CD8-positive, alpha-beta memory T cell (primary cell): ENCODE measurements around the gene KAT6B. TPM values are rescaled to one million over a fixed set of nuclear protein-coding genes. Genes with fewer than 3 reads are reported as not detected.
A peak's percentile ranks its signal among the peaks of the same experiment; 100 is the strongest.

Source experiments
- CTCF ChIA-PET: fragments of 350-600 bp; sonication (Branson Sonifier 250); formaldehyde crosslinking; loops from one replicate; lab custom pipeline; 2021; ENCODE audit warnings: antibody characterized with exemption; lab: Charles Lee
- POLR2A ChIA-PET: fragments of 350-600 bp; sonication (Branson Sonifier 250); formaldehyde crosslinking; loops from one replicate; lab custom pipeline; 2021; ENCODE audit warnings: antibody characterized with exemption; lab: Charles Lee
- DNase-seq, 5 donors: peaks; one replicate each; pipeline versions ENCODE4 v3.0.0 to v3.0.0-alpha.2; 2020 to 2022; ENCODE audit warnings: mixed read lengths in 1 of 5
- H3K27ac ChIP-seq: one replicate; pipeline ENCODE4 v1.7.0; 2013; ENCODE audit warnings: low read depth, mild to moderate bottlenecking, low read length, moderate library complexity
- H3K27me3 ChIP-seq: 2 replicates; pipeline ENCODE4 v1.7.0; 2013; ENCODE audit warnings: low read length, mild to moderate bottlenecking; ENCODE audit not compliant: insufficient read depth, poor library complexity, severe bottlenecking
- H3K36me3 ChIP-seq: 2 replicates; pipeline ENCODE4 v1.7.0; 2013; ENCODE audit warnings: mild to moderate bottlenecking, low read length, moderate library complexity; ENCODE audit not compliant: insufficient read depth
- H3K4me1 ChIP-seq: 2 replicates; pipeline ENCODE4 v1.7.0; 2013; ENCODE audit warnings: mild to moderate bottlenecking, low read length, moderate library complexity; ENCODE audit not compliant: insufficient read depth
- H3K4me3 ChIP-seq: 2 replicates; pipeline ENCODE4 v1.7.0; 2013; ENCODE audit warnings: mild to moderate bottlenecking, low read length
- H3K9me3 ChIP-seq: 2 replicates; pipeline ENCODE4 v1.7.0; 2013; ENCODE audit warnings: mild to moderate bottlenecking, low read length
- H3K27ac Mint-ChIP-seq, 8 donors: one replicate each; pipeline ENCODE4 v1.8.0; 2020 to 2021; ENCODE audit warnings: mixed read lengths in 8 of 8, mild to moderate bottlenecking in 6 of 8, inconsistent platforms in 3 of 8, moderate library complexity in 3 of 8
- H3K27me3 Mint-ChIP-seq, 2 donors: one replicate each; pipeline ENCODE4 v1.8.0; 2020 to 2021; ENCODE audit warnings: mixed read lengths in 2 of 2, mild to moderate bottlenecking in 1 of 2, moderate library complexity in 1 of 2
- H3K36me3 Mint-ChIP-seq, 3 donors: one replicate each; pipeline ENCODE4 v1.8.0; 2020 to 2021; ENCODE audit warnings: mixed read lengths in 3 of 3, inconsistent platforms in 1 of 3, mild to moderate bottlenecking in 1 of 3
- H3K4me1 Mint-ChIP-seq, 3 donors: one replicate each; pipeline ENCODE4 v1.8.0; 2020 to 2021; ENCODE audit warnings: mixed read lengths in 3 of 3, inconsistent platforms in 1 of 3, mild to moderate bottlenecking in 1 of 3
- H3K4me3 Mint-ChIP-seq, 7 donors: one replicate each; pipeline ENCODE4 v1.8.0; 2020 to 2021; ENCODE audit warnings: mixed read lengths in 7 of 7, mild to moderate bottlenecking in 6 of 7, moderate library complexity in 4 of 7, inconsistent platforms in 2 of 7
- H3K9me3 Mint-ChIP-seq, 5 donors: one replicate each; pipeline ENCODE4 v1.8.0; 2020 to 2022; ENCODE audit warnings: mixed read lengths in 5 of 5, mild to moderate bottlenecking in 3 of 5, moderate library complexity in 2 of 5, inconsistent platforms in 1 of 5
- polyA plus RNA-seq: library from polyadenylated mRNA; unstranded; fragments of 300-500 nt; fragmentation: Illumina TruSeq; gene quantifications from one replicate; pipeline ENCODE4 v1.2.3, GENCODE V29; 2021
- total RNA-seq, 2 experiments: library from RNA; stranded (reverse); gene quantifications; one replicate each; pipeline ENCODE4 v1.2.3, GENCODE V29; 2021

The KAT6B gene
- total and polyA plus RNA-seq, 3 experiments from 2014 or later, result 21.8 to 32.8 (median 23.6) TPM

DNA sequence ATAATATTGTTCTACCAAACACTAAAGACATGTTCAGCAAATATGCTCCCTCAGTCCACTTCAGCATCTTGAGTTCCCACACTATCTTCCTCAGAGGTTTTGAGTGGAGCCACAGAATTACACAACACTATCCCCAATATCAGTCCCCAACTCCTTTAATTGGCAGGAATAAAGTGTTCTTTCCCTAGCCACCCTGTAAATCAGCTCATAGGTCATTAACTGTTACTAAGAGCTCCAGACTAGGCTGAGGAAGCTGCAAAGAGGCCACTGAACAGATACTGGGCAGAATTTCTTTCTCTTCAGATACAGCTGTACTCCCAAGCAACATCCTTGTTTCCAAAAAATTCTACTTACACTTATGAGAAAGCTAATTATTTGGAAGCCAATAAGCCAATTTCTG lies 11.6 kb upstream of the KAT6B start:
- H3K9me3 ChIP-seq, result no peaks in the 10 kb centered on the region
- H3K36me3 ChIP-seq, result no peaks in the 10 kb centered on the region
- peak overlapping the region in 1 of 8 donors; percentile 47 for H3K27ac Mint-ChIP-seq
- H3K4me3 Mint-ChIP-seq, result no peak overlapping the region
- no peaks in the 10 kb centered on the region for H3K27me3 Mint-ChIP-seq
- H3K27me3 ChIP-seq, result no peaks in the 10 kb centered on the region
- H3K9me3 Mint-ChIP-seq, result peaks cover 0 to 7% (median 0%) of the 10 kb centered on the region in 5 donors
- H3K36me3 Mint-ChIP-seq, result peaks cover 0 to 10% (median 0%) of the 10 kb centered on the region in 3 donors
- peaks cover 0 to 6% (median 0%) of the 10 kb centered on the region in 3 donors for H3K4me1 Mint-ChIP-seq
- H3K4me1 ChIP-seq, result no peaks in the 10 kb centered on the region
- H3K4me3 ChIP-seq, result no peak overlapping the region
- no peak for DNase-seq
- no peak overlapping the region for H3K27ac ChIP-seq
- POLR2A ChIA-PET, result no interaction called here
- CTCF ChIA-PET, result no interaction called here

DNA sequence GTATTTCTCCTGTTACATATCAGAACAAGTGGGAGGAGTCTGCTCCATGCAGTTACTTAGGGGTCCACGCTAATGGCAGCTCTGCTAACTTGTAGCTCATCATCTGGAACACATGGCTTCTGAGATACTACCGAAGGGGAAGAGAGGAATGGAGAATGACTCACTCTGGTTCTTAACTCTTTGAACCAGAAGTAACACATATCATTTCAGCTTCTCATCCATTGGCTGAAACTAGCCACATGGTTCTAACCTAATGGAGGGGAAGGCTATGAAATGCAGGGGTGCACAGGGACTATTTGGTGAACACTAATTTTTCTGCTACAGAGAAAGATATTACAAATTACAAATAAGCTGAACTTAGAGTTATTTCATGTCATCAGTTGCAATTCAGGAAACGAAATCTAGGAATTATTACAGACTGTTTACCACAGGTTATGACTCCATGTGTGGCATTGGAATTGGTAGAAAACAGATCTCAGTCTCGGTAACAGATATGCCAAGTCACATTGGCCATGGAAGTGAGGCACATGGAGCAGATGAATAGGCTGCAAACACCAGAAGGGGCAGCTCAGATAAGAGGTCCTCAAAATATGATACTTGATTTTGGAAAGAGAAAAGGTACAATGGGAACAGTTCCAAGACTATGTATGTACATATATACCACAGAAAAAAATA lies 9.4 kb upstream of the KAT6B start:
- no peaks in the 10 kb centered on the region for H3K27me3 Mint-ChIP-seq
- H3K27ac ChIP-seq, result no peak overlapping the region
- H3K36me3 ChIP-seq, result no peaks in the 10 kb centered on the region
- no peak overlapping the region for H3K4me3 ChIP-seq
- ChIA-PET POLR2A (no interaction called here), CTCF (no interaction called here)
- H3K4me1 Mint-ChIP-seq, result peaks cover 4 to 13% (median 5%) of the 10 kb centered on the region in 3 donors
- H3K27ac Mint-ChIP-seq, result no peak overlapping the region
- peak overlapping the region in 1 of 7 donors; percentile 1 for H3K4me3 Mint-ChIP-seq
- peaks cover 0 to 4% (median 0%) of the 10 kb centered on the region in 3 donors for H3K36me3 Mint-ChIP-seq
- no peaks in the 10 kb centered on the region for H3K4me1 ChIP-seq
- DNase-seq, result no peak
- no peaks in the 10 kb centered on the region for H3K9me3 ChIP-seq
- H3K27me3 ChIP-seq, result no peaks in the 10 kb centered on the region
- H3K9me3 Mint-ChIP-seq, result peaks cover 0 to 7% (median 0%) of the 10 kb centered on the region in 5 donors

GRCh38 chr10:74821501-74821900 lies 4.9 kb upstream of the KAT6B start:
- no peaks in the 10 kb centered on the region for H3K36me3 ChIP-seq
- no peaks in the 10 kb centered on the region for H3K27me3 ChIP-seq
- no peaks in the 10 kb centered on the region for H3K9me3 ChIP-seq
- H3K36me3 Mint-ChIP-seq, result peaks cover 0 to 7% (median 4%) of the 10 kb centered on the region in 3 donors
- H3K27ac Mint-ChIP-seq, result peak overlapping the region in 4 of 8 donors; percentile 2 to 47 (median 28)
- CTCF ChIA-PET, result no interaction called here
- peak overlapping the region in 2 of 7 donors; percentile 50 to 60 for H3K4me3 Mint-ChIP-seq
- no peak overlapping the region for H3K27ac ChIP-seq
- peaks cover 21% of the 10 kb centered on the region for H3K4me1 ChIP-seq
- no peak for DNase-seq
- H3K9me3 Mint-ChIP-seq, result peaks cover 0 to 7% (median 0%) of the 10 kb centered on the region in 5 donors
- H3K4me3 ChIP-seq, result no peak overlapping the region
- POLR2A ChIA-PET, result no interaction called here
- peaks cover 32 to 37% (median 35%) of the 10 kb centered on the region in 3 donors for H3K4me1 Mint-ChIP-seq
- no peaks in the 10 kb centered on the region for H3K27me3 Mint-ChIP-seq

- peak overlapping the region in 3 of 8 donors; percentile 15 to 90 (median 76) for H3K27ac Mint-ChIP-seq
- DNase-seq, result no peak
- no peak overlapping the region for H3K27ac ChIP-seq
- H3K27me3 Mint-ChIP-seq, result no peaks in the 10 kb centered on the region
- peaks cover 0 to 8% (median 3%) of the 10 kb centered on the region in 3 donors for H3K36me3 Mint-ChIP-seq
- no peak overlapping the region for H3K4me3 ChIP-seq
- H3K36me3 ChIP-seq, result no peaks in the 10 kb centered on the region
- H3K4me3 Mint-ChIP-seq, result peak overlapping the region in 1 of 7 donors; percentile 94
- H3K4me1 ChIP-seq, result peaks cover 22% of the 10 kb centered on the region
- POLR2A ChIA-PET, result no interaction called here
- H3K9me3 ChIP-seq, result no peaks in the 10 kb centered on the region
- CTCF ChIA-PET, result no interaction called here
- peaks cover 0 to 2% (median 0%) of the 10 kb centered on the region in 5 donors for H3K9me3 Mint-ChIP-seq
- no peaks in the 10 kb centered on the region for H3K27me3 ChIP-seq
- H3K4me1 Mint-ChIP-seq, result peaks cover 34 to 39% (median 38%) of the 10 kb centered on the region in 3 donors
These were observed 4.3 kb upstream of the KAT6B start for GRCh38 chr10:74822101-74822500.

- ChIA-PET POLR2A (no interaction called here), CTCF (no interaction called here)
- no peak overlapping the region for H3K4me3 ChIP-seq
- H3K9me3 Mint-ChIP-seq, result no peaks in the 10 kb centered on the region
- no peak overlapping the region for H3K27ac ChIP-seq
- peaks cover 27% of the 10 kb centered on the region for H3K4me1 ChIP-seq
- no peaks in the 10 kb centered on the region for H3K27me3 Mint-ChIP-seq
- H3K27me3 ChIP-seq, result no peaks in the 10 kb centered on the region
- peaks cover 0 to 8% (median 0%) of the 10 kb centered on the region in 3 donors for H3K36me3 Mint-ChIP-seq
- H3K36me3 ChIP-seq, result no peaks in the 10 kb centered on the region
- H3K4me1 Mint-ChIP-seq, result peaks cover 39 to 43% (median 40%) of the 10 kb centered on the region in 3 donors
- H3K27ac Mint-ChIP-seq, result peak overlapping the region in 6 of 8 donors; percentile 38 to 94 (median 78)
- DNase-seq, result no peak
- H3K9me3 ChIP-seq, result no peaks in the 10 kb centered on the region
- peak overlapping the region in 3 of 7 donors; percentile 15 to 96 (median 94) for H3K4me3 Mint-ChIP-seq
These were observed 3.8 kb upstream of the KAT6B start for GRCh38 chr10:74822521-74823089.

- no peaks in the 10 kb centered on the region for H3K36me3 ChIP-seq
- Mint-ChIP-seq H3K27me3 (no peaks in the 10 kb centered on the region), H3K27ac (peak overlapping the region; percentile 71 to 94 (median 90)), H3K4me1 (peaks cover 48 to 52% (median 49%) of the 10 kb centered on the region in 3 donors), H3K36me3 (peaks cover 0 to 8% (median 0%) of the 10 kb centered on the region in 3 donors), H3K9me3 (no peaks in the 10 kb centered on the region), H3K4me3 (peak overlapping the region; percentile 85 to 96 (median 88))
- no peaks in the 10 kb centered on the region for H3K9me3 ChIP-seq
- peak overlapping the region; percentile 61 for H3K4me3 ChIP-seq
- H3K27me3 ChIP-seq, result no peaks in the 10 kb centered on the region
- no peak overlapping the region for H3K27ac ChIP-seq
- ChIA-PET CTCF (no interaction called here), POLR2A (no interaction called here)
- no peak for DNase-seq
- H3K4me1 ChIP-seq, result peaks cover 34% of the 10 kb centered on the region
These were observed 2.6 kb upstream of the KAT6B start for GRCh38 chr10:74823791-74824183.

DNA sequence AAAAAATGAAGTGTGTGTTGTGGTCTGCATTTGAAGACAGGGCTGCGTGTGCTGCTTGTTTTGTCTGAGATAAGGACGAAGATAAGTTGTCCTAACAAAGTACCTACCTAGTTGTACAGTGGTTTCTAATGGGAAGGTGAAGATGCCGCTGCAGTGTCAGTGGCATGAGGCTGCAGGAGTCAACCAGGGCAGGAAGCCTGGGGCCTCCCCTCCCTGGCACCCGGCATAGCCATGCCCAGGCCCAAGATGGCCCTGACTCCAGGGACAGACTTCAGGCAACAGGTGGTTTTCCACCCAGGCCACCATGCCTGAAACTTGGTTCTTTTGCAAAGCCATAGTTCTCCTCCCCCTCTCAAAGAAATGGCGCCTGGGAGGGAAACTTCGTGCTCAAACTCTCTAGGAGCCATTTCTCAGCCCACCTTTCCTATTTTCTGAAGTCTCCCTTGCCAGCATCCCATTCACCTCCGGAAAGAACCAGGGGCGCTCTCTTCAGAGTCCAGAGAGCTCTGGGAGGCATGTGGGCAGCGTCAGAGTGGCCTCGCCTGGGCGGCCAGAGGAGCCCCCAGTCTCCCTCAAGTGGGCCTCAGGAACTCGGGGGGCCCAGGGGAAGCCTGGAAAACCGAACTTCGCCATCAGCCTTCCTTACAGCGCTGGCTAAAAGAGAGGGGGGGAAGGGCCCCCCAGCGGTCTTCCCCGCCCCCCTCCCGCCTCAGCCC lies 2.1 kb upstream of the KAT6B start:
- Mint-ChIP-seq H3K27ac (peak overlapping the region; percentile 71 to 99 (median 90)), H3K4me3 (peak overlapping the region; percentile 85 to 96 (median 88)), H3K9me3 (no peaks in the 10 kb centered on the region), H3K27me3 (no peaks in the 10 kb centered on the region), H3K4me1 (peaks cover 53 to 58% (median 54%) of the 10 kb centered on the region in 3 donors), H3K36me3 (peaks cover 0 to 8% (median 0%) of the 10 kb centered on the region in 3 donors)
- ChIA-PET CTCF (interaction anchor here (0.7 to 1.1 kb wide), 2 partner anchors 85 to 279 kb away, joined by 3 to 4 read pairs; no protein-coding TSS in a partner anchor), POLR2A (interaction anchor here (0.6 kb wide), 1 partner anchor 238 kb away, joined by 4 read pairs; no protein-coding TSS in a partner anchor)
- Histone ChIP-seq H3K4me1 (peaks cover 38% of the 10 kb centered on the region), H3K4me3 (peak overlapping the region; percentile 61), H3K36me3 (no peaks in the 10 kb centered on the region), H3K27me3 (no peaks in the 10 kb centered on the region), H3K27ac (peak overlapping the region; percentile 33), H3K9me3 (no peaks in the 10 kb centered on the region)
- DNase-seq, result peak in 3 of 5 donors; percentile 22 to 49 (median 23)
